Spleen (tissue), 11 donors: Measurements from ENCODE around the gene GMPS. TPM values are rescaled to one million over a fixed set of nuclear protein-coding genes. Genes with fewer than 3 reads are reported as not detected.
"Not testable (repeated sequence)": the region's sequence is repeated elsewhere in the genome, so short reads cannot be mapped to it uniquely, and the experiment has no call there.

ENCODE experiments used
- DNase-seq: peaks from one replicate; pipeline ENCODE4 v3.0.0-alpha.2; 2020
- H3K27ac ChIP-seq, 8 donors: fragments of 200-600 bp; sonication (generic) in 7 of 8; 1 replicate in 4 of 8; 2 replicates in 4 of 8; pipeline versions ENCODE4 v1.5.0 to v1.8.0; 2016 to 2021; ENCODE audit warnings: inconsistent platforms in 4 of 8, mild to moderate bottlenecking in 4 of 8, moderate library complexity in 1 of 8
- H3K27me3 ChIP-seq, 7 donors: fragments of 200-600 bp; sonication (generic) in 6 of 7; replicated peaks in 1 of 7; 1 replicate in 4 of 7; 2 replicates in 3 of 7; pipeline versions ENCODE4 v1.5.0 to v1.8.0; 2016 to 2021; ENCODE audit warnings: inconsistent platforms in 3 of 7, mild to moderate bottlenecking in 1 of 7
- H3K36me3 ChIP-seq, 6 donors: fragments of 200-600 bp; sonication (generic) in 5 of 6; 1 replicate in 4 of 6; 2 replicates in 2 of 6; pipeline versions ENCODE4 v1.5.0 to v1.8.0; 2016 to 2021; ENCODE audit warnings: inconsistent platforms in 2 of 6
- H3K4me1 ChIP-seq, 6 donors: fragments of 200-600 bp; sonication (generic) in 5 of 6; 1 replicate in 3 of 6; 2 replicates in 3 of 6; pipeline versions ENCODE4 v1.5.0 to v1.8.0; 2016 to 2021; ENCODE audit warnings: inconsistent platforms in 3 of 6
- H3K4me3 ChIP-seq, 8 donors: fragments of 200-600 bp; sonication (generic) in 7 of 8; 1 replicate in 4 of 8; 2 replicates in 4 of 8; pipeline versions ENCODE4 v1.5.0 to v1.8.0; 2016 to 2021; ENCODE audit warnings: inconsistent platforms in 4 of 8, mild to moderate bottlenecking in 4 of 8, moderate library complexity in 2 of 8
- H3K9me3 ChIP-seq, 8 donors: fragments of 200-600 bp; sonication (generic) in 7 of 8; 1 replicate in 4 of 8; 2 replicates in 4 of 8; pipeline versions ENCODE4 v1.5.0 to v1.8.0; 2016 to 2021; ENCODE audit warnings: inconsistent platforms in 4 of 8
- CTCF ChIP-seq, 11 experiments: fragments of 200-600 bp in 7 of 11; fragments of 450-650 bp in 4 of 11; sonication (generic) in 4 of 11; IDR thresholded peaks in 8 of 11; conservative IDR thresholded peaks in 3 of 11; 1 replicate in 7 of 11; 2 replicates in 4 of 11; pipeline versions ENCODE4 v1.4.0 to v1.8.0; 2016 to 2021; ENCODE audit warnings: antibody characterized with exemption in 11 of 11, inconsistent platforms in 4 of 11, mild to moderate bottlenecking in 1 of 11
- POLR2A ChIP-seq, 3 donors: fragments of 450-650 bp; IDR thresholded peaks; one replicate each; pipeline ENCODE4 v1.5.1; 2017; ENCODE audit warnings: antibody characterized with exemption in 3 of 3, mild to moderate bottlenecking in 1 of 3
- POLR2AphosphoS5 ChIP-seq, 3 donors: sonication (generic); formaldehyde crosslinking; IDR thresholded peaks; one replicate each; pipeline ENCODE4 v1.5.1; 2017; ENCODE audit warnings: antibody characterized with exemption in 3 of 3
- whole genome bisulfite sequencing, 5 donors: extraction: QIAGEN DNeasy Blood & Tissue Kit in 3 of 5; methylation state at CpG; one replicate each; pipeline versions ENCODE4 v1.1.5 to v1.1.7; 2013 to 2018; 5-methylcytosine and 5-hydroxymethylcytosine counted together
- intact Hi-C: fragments of 100-400 bp; cut with DNase I; formaldehyde crosslinking; loops from one replicate; pipeline ENCODE4 v1.15.0; 2023; ENCODE audit warnings: low total_unique reads
- polyA plus RNA-seq, 3 donors: library from polyadenylated mRNA; stranded (reverse); fragments of 200-250 nt; gene quantifications; one replicate each; pipeline ENCODE4 v1.2.1, GENCODE V29; 2013
- total RNA-seq, 7 donors: library from RNA; depleted of rRNA in 3 of 7; stranded (reverse); fragments of >200 nt in 3 of 7; fragmentation: NEBNext Ultra II Directional in 4 of 7; extraction: Animal tissue kit (Norgen Biotek cat#: 25700) in 4 of 7; gene quantifications; one replicate each; pipeline versions ENCODE4 v1.1.0 to v1.2.1, GENCODE V29; 2016 to 2021
- donor health status: healthy with polysubstance abuse.
- donor health status: DM: no; HTN: no; CAD: no; lungs with moderate emphysema.
- donor health status: DM: no; HTN: no; CAD: no.
- donor health status: Bipolar disorder and iron deficiency.
- donor health status: healthy.
- donor health status: DM: no; HTN: no; CAD: no.
- donor health status: DM: yes; HTN: yes; CAD: no.

The GMPS gene
- total and polyA plus RNA-seq, 10 donors, result 10.8 to 47.4 (median 35.7) TPM

GRCh38 chr3:155960060-155960459 lies 89.6 kb downstream of the GMPS start:
- H3K4me1 ChIP-seq, result no peaks in the 10 kb centered on the region
- DNase-seq, result no peak
- no peaks in the 10 kb centered on the region for H3K36me3 ChIP-seq
- H3K9me3 ChIP-seq, result peaks cover 0 to 10% (median 0%) of the 10 kb centered on the region in 8 donors
- intact Hi-C loops, result no loop called here
- H3K27me3 ChIP-seq, result no peaks in the 10 kb centered on the region
- H3K4me3 ChIP-seq, result no peak overlapping the region
- TF ChIP-seq POLR2A (IDR thresholded peaks at IDR 0.05) (no peak), CTCF (IDR thresholded peaks at IDR 0.05 in 8 of 11, conservative IDR thresholded peaks at IDR 0.05 in 3 of 11) (no peak), POLR2AphosphoS5 (IDR thresholded peaks at IDR 0.05) (no peak)
- no peak overlapping the region for H3K27ac ChIP-seq
- 87 to 95% (median 94%) methylated on average over 8 of the region's 8 CpGs for WGBS, 5 donors

- peaks cover 0 to 10% (median 0%) of the 10 kb centered on the region in 8 donors for H3K9me3 ChIP-seq
- H3K4me1 ChIP-seq, H3K27me3 ChIP-seq, intact Hi-C loops, DNase-seq, H3K4me3 ChIP-seq, H3K27ac ChIP-seq, H3K36me3 ChIP-seq: not testable (repeated sequence)
- WGBS, 5 donors, result 95 to 96% (median 95%) methylated on average over 5 of the region's 5 CpGs
Measured at GRCh38 chr3:155961044-155961443, 90.6 kb downstream of the GMPS start.

GRCh38 chr3:155963570-155963969 lies 93.1 kb downstream of the GMPS start:
- intact Hi-C loops, result no loop called here
- Histone ChIP-seq H3K27ac (no peak overlapping the region), H3K36me3 (no peaks in the 10 kb centered on the region), H3K9me3 (peaks cover 0 to 10% (median 0%) of the 10 kb centered on the region in 8 donors), H3K27me3 (no peaks in the 10 kb centered on the region), H3K4me3 (no peak overlapping the region), H3K4me1 (no peaks in the 10 kb centered on the region)
- DNase-seq, result no peak
- 75 to 91% (median 87%) methylated on average over 2 of the region's 2 CpGs for WGBS, 5 donors
- no peak for TF ChIP-seq CTCF (IDR thresholded peaks at IDR 0.05 in 8 of 11, conservative IDR thresholded peaks at IDR 0.05 in 3 of 11)

GRCh38 chr3:155970398-155970797 lies 99.9 kb downstream of the GMPS start:
- Histone ChIP-seq H3K4me3 (no peak overlapping the region), H3K9me3 (peaks cover 0 to 6% (median 0%) of the 10 kb centered on the region in 8 donors), H3K36me3 (no peaks in the 10 kb centered on the region), H3K27me3 (no peaks in the 10 kb centered on the region), H3K4me1 (no peaks in the 10 kb centered on the region), H3K27ac (no peak overlapping the region)
- intact Hi-C loops, result no loop called here
- no peak for TF ChIP-seq POLR2A (IDR thresholded peaks at IDR 0.05)
- TF ChIP-seq POLR2AphosphoS5 (IDR thresholded peaks at IDR 0.05), result no peak
- no peak for TF ChIP-seq CTCF (IDR thresholded peaks at IDR 0.05 in 8 of 11, conservative IDR thresholded peaks at IDR 0.05 in 3 of 11)
- no peak for DNase-seq
- 73 to 87% (median 86%) methylated on average over 2 of the region's 2 CpGs for WGBS, 5 donors
